Measurements from ENCODE around the gene MUC22. TPM values are rescaled to one million over a fixed set of nuclear protein-coding genes. Genes with fewer than 3 reads are reported as not detected.

Gene MUC22
- total RNA-seq, 1 experiment from 2014 or later, result not detected

DNA sequence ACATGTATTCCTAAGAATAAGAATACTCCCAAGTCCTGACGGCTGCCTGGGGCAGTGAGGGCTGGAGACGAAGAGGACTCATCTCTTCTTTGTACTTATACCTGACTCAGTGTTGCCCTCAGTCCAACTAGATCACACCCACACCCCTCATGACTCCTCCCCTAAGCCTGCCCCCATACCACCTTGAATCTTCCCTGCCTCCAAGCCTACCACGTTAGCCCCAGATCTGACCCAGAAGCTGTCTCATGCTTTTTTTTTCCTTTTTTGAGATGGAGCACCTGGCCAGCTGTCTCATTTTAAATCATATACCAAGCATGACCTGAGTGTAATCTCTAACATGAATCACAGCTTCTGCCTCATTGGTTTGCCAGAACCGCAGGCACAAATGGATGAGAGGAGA is 45.2 kb downstream of the MUC22 start:
- ChIA-PET CTCF (interaction anchor here (1.1 kb wide), 1 partner anchor 14 kb away, joined by 3 read pairs; no protein-coding TSS in a partner anchor), POLR2A (no interaction called here)
- Mint-ChIP-seq H3K36me3 (no peaks in the 10 kb centered on the region), H3K27me3 (ENCODE audit: low read depth) (peaks cover 3% of the 10 kb centered on the region; the same call in 1 of the 2 replicates), H3K4me3 (no peak overlapping the region), H3K4me1 (peaks cover 12% of the 10 kb centered on the region), H3K9me3 (no peaks in the 10 kb centered on the region), H3K27ac (no peak overlapping the region)
- no peak for DNase-seq (ENCODE audit: low spot score)
- no peak for ATAC-seq
- TF ChIP-seq TEAD1 (CRISPR knock-in tag; IDR thresholded peaks at IDR 0.05), result no peak
- no peak for TF ChIP-seq HMGXB4 (CRISPR knock-in tag; IDR thresholded peaks at IDR 0.05)
- TF ChIP-seq, protein P1, sequence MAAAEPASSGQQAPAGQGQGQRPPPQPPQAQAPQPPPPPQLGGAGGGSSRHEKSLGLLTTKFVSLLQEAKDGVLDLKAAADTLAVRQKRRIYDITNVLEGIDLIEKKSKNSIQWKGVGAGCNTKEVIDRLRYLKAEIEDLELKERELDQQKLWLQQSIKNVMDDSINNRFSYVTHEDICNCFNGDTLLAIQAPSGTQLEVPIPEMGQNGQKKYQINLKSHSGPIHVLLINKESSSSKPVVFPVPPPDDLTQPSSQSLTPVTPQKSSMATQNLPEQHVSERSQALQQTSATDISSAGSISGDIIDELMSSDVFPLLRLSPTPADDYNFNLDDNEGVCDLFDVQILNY (CRISPR knock-in tag; IDR thresholded peaks at IDR 0.05), result no peak

DNA sequence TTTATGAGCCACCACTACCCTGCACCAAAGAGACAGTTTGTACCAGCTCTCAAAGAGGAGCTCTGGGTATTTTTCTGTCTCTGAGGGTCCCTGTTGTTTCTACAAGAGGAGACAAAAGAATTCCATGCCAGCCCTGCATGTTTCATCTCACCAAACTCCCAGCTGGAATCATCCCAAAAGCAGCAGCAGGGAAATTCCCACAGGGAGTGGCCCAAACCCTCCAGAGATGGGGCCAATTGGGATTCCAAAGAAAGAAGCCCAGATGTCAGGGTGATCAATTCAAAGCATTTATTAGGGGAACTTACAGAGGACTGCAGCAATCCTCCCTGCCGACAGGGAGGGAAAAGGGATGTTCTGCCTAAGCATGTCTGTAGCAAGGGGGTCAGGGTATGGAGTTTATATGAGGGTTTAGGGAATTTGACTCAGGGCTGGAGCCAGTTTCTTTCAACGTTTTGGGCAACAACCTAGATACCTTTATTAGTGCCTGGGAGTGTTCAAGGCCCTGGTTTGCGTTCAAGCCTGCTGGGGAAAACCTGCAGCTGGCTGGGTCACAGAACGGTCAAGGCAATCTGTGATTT is 47.2 kb downstream of the MUC22 start:
- no peak for ATAC-seq
- no peaks in the 10 kb centered on the region for H3K36me3 Mint-ChIP-seq
- DNase-seq (ENCODE audit: low spot score), result no peak
- ChIA-PET POLR2A (no interaction called here), CTCF (interaction anchor here (1.4 to 1.6 kb wide), 4 partner anchors 12 to 76 kb away, joined by 3 to 6 read pairs (median 4); no protein-coding TSS in a partner anchor)
- no peak overlapping the region for H3K27ac Mint-ChIP-seq
- TF ChIP-seq MAX (CRISPR knock-in tag; IDR thresholded peaks at IDR 0.05), result no peak
- TF ChIP-seq NR1H2 (CRISPR knock-in tag; IDR thresholded peaks at IDR 0.05), result no peak
- no peak for TF ChIP-seq TEAD1 (CRISPR knock-in tag; IDR thresholded peaks at IDR 0.05)
- TF ChIP-seq PRRX2 (CRISPR knock-in tag; IDR thresholded peaks at IDR 0.05), result no peak
- no peak for TF ChIP-seq SP1 (CRISPR knock-in tag; conservative IDR thresholded peaks at IDR 0.05)
- TF ChIP-seq, protein P2, sequence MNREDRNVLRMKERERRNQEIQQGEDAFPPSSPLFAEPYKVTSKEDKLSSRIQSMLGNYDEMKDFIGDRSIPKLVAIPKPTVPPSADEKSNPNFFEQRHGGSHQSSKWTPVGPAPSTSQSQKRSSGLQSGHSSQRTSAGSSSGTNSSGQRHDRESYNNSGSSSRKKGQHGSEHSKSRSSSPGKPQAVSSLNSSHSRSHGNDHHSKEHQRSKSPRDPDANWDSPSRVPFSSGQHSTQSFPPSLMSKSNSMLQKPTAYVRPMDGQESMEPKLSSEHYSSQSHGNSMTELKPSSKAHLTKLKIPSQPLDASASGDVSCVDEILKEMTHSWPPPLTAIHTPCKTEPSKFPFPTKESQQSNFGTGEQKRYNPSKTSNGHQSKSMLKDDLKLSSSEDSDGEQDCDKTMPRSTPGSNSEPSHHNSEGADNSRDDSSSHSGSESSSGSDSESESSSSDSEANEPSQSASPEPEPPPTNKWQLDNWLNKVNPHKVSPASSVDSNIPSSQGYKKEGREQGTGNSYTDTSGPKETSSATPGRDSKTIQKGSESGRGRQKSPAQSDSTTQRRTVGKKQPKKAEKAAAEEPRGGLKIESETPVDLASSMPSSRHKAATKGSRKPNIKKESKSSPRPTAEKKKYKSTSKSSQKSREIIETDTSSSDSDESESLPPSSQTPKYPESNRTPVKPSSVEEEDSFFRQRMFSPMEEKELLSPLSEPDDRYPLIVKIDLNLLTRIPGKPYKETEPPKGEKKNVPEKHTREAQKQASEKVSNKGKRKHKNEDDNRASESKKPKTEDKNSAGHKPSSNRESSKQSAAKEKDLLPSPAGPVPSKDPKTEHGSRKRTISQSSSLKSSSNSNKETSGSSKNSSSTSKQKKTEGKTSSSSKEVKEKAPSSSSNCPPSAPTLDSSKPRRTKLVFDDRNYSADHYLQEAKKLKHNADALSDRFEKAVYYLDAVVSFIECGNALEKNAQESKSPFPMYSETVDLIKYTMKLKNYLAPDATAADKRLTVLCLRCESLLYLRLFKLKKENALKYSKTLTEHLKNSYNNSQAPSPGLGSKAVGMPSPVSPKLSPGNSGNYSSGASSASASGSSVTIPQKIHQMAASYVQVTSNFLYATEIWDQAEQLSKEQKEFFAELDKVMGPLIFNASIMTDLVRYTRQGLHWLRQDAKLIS (CRISPR knock-in tag; IDR thresholded peaks at IDR 0.05; ENCODE audit: borderline replicate concordance), result no peak
- no peak for TF ChIP-seq ZNF219 (CRISPR knock-in tag; IDR thresholded peaks at IDR 0.05; ENCODE audit: borderline replicate concordance)
- H3K9me3 Mint-ChIP-seq, result no peaks in the 10 kb centered on the region
- no peak overlapping the region for H3K4me3 Mint-ChIP-seq
- H3K4me1 Mint-ChIP-seq, result peaks cover 12% of the 10 kb centered on the region
- H3K27me3 Mint-ChIP-seq (ENCODE audit: low read depth), result peaks cover 3% of the 10 kb centered on the region; the same call in 1 of the 2 replicates

DNA sequence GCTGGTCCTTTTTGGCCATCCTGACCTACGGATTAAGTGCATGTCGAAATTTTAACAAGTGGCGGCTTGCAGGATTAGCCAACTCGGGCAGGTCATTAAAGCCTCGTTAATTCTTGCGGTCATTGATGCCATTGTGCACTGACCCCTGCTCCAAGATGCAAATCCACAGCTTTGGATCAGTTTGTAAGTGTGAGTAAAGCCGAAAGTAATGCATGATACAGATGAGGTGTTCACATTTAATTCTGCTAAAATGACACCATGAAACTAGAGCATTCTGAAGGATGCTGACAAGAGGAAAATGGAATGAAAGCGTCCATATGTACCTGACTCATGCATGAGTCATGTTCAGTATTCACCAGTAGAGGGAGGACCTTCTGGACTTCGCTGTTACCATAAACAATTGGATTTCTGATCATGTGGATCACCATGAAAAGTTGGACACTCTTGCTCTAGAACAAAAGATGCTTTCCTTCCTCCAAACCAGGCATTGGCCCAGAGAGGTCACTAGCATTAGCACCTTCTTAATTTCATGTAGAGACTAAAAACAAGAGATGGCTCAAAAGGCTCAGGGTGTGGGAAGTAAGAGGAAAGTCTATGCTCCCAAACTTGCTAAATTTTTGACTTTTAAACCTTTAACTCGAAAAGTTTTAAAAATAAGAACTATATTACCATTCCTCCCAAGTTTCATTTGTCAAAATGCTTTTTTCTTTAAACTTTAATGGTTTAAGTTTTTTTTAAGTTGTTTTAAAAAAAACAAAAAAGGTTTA is 48.0 kb downstream of the MUC22 start:
- no peaks in the 10 kb centered on the region for H3K9me3 Mint-ChIP-seq
- TF ChIP-seq ZNF263 (CRISPR knock-in tag; IDR thresholded peaks at IDR 0.05; ENCODE audit: low read depth) (no peak), HMGXB4 (CRISPR knock-in tag; IDR thresholded peaks at IDR 0.05) (no peak), TCF7 (CRISPR knock-in tag; IDR thresholded peaks at IDR 0.05; ENCODE audit: low read depth) (no peak), ZNF317 (CRISPR knock-in tag; IDR thresholded peaks at IDR 0.05; ENCODE audit: borderline replicate concordance, low read depth) (no peak), ZNF423 (CRISPR knock-in tag; IDR thresholded peaks at IDR 0.05) (no peak), FOXP4 (CRISPR knock-in tag; IDR thresholded peaks at IDR 0.05) (no peak)
- H3K4me3 Mint-ChIP-seq, result no peak overlapping the region
- ATAC-seq (no peak), DNase-seq (ENCODE audit: low spot score) (no peak)
- no peaks in the 10 kb centered on the region for H3K36me3 Mint-ChIP-seq
- H3K27me3 Mint-ChIP-seq (ENCODE audit: low read depth), result peaks cover 3% of the 10 kb centered on the region; the same call in 1 of the 2 replicates
- H3K4me1 Mint-ChIP-seq, result peaks cover 12% of the 10 kb centered on the region
- no peak overlapping the region for H3K27ac Mint-ChIP-seq
- CTCF ChIA-PET, result interaction anchor here (1.5 to 1.6 kb wide), 2 partner anchors 11 to 76 kb away, joined by 4 read pairs; no protein-coding TSS in a partner anchor
- POLR2A ChIA-PET, result no interaction called here
